T-helper 9 cell (primary cell): ENCODE results near the gene SRPRB.
"Not testable (repeated sequence)": the region's sequence is repeated elsewhere in the genome, so short reads cannot be mapped to it uniquely, and the experiment has no call there.

ENCODE experiments used
- DNase-seq: peaks from one replicate; pipeline ENCODE4 v3.0.0-alpha.2; 2020

The SRPRB gene

DNA sequence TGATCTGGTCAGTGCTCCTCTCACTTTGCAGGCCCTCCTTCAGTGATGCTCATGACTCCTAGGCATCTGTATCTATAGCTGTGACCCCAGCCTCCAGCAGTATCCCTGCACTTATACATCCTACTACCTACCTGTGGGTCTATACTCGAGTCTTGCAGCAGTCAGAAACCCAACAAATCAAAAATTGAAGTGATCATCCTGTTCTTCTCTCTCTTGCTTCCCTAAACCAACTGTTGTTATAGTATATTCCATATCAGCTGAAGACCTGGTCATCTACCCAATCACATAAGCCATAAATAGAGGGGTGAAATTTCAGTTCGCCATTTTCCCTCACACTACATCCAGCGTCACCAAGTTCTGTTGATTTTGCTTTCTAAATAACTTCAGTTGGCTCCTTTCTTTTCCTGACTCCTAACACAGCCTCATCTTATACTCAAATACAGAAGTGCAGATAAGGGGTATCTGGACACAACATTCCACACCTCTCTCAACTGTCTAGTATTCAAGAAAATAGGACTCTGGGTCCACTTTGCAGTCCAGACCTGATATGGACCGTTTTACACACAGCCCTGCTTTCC is 25.9 kb upstream of the SRPRB start:
- no peak for DNase-seq

DNA sequence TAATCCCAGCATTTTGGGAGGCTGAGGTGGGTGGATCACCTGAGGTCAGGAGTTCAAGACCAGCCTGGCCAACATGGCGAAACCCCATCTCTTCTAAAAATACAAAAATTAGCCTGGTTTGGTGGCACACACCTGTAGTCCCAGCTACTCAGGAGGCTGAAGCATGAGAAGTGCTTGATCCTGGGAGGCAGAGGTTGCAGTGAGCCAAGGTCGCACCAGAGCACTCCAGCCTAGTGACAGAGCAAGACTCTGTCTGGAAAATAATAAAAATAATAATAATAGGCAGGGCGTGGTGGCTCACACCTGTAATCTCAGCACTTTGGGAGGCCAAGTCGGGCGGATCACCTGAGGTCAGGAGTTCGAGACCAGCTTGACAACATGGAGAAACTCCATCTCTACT is 24.9 kb upstream of the SRPRB start:
- DNase-seq, result not testable (repeated sequence)

DNA sequence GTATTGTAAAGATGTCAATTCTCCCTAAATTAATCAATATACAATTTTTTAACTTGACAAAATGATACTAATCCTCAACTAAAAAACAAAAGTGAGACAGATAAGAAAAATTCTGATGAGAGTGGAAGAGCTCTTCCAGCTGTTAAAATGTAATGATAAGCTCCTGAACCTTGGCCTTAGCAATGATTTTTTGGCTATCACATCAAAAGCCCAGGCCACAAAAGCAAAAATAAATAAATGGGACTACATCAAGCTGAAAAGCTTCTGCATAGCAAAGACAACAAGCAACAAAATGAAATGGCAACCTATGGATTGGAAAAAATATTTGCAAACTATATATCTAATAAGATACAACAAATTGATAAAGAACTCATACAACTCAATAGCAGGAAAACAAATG is 24.0 kb upstream of the SRPRB start:
- DNase-seq, result no peak

DNA sequence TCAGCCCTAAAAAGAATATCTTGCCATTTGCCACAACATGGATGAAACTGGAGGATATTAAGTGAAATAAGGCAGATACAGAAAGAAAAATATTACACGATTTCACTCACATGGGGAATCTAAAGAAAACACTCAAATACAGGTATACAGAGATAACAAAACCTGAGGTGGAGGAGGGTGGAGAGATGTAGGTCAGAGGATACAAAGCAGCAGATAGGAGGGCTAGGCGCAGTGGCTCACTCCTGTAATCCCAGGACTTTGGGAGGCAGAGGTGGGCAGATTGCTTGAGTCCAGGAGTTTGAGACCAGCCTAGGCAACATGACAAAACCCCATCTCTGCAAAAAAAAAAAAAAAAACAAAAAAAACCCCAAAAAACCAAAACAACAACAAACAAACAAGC is 23.2 kb upstream of the SRPRB start:
- DNase-seq, result no peak

DNA sequence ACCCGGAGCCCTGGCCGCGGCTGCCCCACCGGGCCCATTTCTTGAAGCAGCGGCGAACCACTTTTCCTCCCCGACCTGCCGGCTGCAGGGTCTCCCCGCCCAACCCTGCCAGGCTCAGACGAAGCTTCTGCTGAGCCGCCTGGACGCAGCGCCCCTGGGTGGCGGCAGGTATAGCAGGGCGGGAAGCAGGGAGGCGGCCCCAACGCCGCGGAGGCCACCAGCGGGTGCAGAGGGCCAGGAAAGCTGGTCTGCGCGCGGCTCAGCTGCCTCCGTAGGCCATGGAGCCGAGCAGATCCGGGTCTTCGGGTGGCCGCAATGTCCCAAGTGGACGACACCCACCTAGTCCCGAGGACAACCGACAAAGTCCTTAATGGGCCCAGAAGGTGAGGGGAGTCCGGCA is 21.9 kb upstream of the SRPRB start:
- DNase-seq, result no peak

DNA sequence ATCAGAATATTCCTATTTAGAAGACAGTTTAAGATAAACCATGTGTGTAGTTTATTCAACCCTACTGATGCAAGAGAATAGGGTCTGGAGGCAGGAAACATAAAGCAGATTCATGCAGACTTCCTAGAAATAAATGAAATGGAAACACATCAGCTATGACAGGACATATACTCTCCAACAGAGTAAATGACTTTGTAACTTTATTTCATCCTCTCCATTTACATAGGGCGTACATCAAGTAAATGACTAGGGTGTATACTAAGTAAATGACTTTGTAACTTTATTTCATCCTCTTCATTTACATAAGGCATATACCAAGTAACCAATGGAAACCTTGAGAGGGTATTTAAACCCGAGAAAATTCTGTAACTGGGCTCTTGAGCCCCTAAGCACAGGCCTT is 17.6 kb upstream of the SRPRB start:
- DNase-seq, result no peak

DNA sequence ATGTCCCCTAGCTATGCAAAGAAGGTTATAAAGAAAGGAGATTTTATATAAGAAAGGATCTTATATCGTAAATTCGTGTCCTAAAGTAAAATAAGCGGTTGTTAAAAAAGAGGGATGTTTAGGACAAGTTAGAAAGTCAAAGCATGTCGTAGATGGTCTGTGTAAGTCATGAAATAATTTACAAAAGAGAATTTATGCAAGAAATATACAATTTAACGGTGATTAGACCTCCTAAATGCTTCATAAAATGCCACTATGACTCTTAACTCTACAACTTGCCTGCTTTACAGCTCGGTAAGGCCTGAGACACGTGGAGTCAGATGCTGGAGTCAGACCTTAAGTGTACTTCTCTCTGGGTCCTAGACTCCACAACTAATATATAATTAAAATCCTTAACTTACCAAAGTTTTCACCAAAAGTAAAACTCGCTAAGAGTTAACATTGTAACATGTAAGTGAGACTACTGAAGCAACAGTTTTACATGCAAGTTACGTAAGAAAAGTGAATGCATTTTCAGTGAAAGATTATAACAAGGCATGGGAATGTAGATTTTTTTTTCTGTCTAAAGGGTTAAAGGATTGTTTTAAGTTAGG is 13.3 kb upstream of the SRPRB start:
- no peak for DNase-seq

DNA sequence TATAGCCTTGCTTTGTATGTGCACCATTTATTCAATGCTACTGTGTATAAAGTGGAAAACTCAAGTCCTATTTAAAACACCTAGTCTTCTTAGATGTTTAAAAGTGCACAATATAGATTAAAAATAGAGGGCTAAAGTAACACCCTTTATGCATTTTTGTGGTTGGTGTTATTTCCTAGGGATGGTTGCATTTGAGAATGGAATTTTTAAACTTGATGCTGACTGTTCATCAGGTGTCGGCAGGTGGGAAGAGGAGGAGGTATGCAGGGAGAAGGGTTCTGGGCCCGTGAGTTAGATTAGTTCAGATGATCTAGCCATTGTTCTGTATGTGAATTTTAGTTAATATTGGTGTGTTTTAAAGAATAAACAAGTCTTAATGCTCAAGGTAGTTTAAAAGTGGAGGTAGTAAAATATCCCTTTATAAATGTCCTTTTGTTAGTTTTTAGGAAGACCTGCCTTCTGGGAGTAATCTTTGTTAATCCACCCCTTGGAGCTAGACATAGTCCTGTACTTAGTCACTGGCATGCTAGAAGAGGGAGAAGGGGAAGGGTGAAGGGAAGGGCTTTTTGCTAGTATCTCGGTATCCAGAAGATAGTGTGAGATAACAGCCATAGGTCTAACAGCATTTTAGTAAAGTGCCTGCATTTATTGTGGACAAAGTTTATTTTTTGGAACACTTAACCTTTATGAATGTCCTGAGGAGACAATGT is 8.1 kb upstream of the SRPRB start:
- no peak for DNase-seq

DNA sequence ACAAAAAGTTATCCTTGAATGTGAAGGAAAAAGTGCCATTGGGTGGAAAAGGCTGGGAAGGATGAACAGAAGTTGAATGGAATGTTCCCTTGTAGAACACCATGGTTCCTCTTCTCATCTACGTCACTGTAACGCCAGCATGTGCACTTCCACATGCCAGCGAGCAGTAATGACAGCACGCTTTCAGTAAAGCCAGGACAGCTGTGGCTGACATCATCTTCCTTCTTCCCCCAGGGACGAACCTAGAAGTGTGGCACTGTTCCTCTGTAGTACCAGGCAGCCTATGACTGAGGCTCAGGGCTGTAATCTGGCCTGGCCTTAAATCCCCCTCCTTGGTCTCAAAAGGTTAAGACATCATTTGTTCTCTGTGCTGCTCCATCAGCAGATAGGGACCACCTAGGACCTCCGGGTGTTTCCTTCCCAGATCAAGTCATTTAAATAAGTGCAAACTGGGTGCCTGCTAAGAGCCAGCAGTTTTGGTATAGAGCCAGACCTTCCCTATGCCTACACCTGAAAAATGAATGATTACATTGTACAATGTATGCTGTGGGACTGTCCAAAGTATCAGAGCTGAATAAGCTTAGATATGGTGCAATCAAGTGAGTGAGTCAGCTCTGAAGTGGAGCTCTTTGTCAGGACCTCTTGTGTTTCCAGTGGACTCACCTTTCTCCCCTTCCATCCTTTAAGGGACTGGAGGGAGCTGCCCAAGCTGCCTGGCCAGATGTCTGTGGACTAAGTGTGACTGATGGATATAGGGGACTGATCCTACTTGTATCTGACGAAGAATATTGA is 5.6 kb upstream of the SRPRB start:
- DNase-seq, result no peak

DNA sequence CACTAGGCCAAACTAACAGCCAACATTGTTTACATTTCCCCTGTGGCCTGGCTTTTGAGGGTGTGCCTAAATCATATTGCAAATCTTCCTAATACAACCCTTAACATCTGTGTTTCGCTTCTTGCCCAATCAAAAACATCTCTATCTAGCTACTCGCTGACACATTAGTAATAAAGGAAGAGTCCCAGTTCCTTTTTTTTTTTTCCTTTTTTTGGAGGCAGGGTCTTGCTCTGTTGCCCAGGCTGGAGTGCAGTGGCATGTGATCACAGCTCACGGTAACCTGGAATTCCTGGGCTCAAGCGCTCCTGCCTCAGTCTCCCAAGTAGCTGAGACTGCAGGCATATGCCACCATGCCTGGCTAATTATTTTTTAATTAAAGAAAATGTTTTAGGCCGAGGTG is 2.1 kb upstream of the SRPRB start:
- DNase-seq, result no peak

DNA sequence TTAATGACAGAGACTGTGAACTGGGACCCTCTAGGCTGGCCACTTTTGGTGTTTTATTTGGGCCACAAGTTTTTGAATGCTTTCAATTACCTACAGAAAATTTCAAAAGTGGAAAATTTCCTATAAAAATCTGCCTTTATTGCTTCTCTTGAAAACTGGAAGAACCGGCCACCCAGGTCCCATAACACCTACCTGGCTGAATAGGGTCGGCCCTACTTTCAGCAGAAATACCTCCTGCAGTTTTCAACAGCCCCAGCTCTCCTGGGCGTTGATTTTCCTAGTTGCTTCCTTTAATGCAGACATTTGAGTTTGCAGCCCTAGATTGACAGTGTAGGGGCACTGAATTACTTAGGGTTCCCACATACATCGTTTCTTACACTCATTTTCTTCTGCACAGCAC is 719 bp upstream of the SRPRB start:
- no peak for DNase-seq

DNA sequence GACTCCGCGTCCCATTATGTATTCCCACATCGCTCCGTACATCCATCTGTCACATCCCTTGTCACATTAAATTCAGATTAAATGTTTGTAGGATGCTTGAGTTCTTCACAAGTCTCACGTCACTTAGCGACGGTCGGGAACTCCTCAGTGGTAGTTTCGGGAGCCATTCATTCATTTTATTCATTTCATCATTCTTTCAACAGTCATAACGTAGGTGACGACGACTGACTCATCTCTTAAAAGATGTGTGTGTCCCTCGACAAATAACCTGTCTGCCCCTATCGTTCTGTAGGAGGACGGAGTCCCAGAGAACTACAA is 272 bp upstream of the SRPRB start:
- no peak for DNase-seq

DNA sequence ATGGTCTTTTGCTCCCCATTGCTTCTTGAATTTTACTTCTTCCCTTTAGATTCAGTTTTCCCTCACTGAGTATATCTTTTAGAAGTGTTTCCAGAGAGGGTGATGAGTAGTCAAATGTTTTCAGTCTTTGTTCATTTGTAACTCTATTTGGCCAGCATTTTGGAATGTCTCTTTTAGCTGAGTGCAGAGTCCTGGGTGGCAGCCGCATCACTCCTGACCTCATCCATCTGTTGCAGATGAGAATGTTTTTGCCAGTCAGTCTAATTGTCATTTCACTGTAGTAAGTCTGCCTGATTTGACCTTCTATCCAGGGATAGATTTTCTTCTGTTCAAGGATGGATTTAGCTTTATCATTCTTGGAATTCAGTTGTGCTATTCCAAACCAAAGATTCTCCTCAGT is 7.3 kb downstream of the SRPRB start:
- DNase-seq, result no peak

DNA sequence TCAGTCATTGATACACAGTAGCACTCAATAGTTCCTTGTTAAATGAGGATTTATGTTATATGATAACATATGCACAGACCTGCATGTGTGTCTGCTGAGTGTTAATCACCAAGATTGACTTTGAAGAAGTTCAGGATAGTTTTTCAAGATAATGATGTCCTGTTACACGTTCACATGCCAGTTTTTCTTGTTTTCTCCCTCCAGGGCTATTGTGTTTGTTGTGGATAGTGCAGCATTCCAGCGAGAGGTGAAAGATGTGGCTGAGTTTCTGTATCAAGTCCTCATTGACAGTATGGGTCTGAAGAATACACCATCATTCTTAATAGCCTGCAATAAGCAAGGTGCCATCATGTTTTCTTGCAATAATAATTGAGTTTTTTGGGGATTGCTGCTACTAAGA is 9.8 kb downstream of the SRPRB start:
- DNase-seq, result no peak

DNA sequence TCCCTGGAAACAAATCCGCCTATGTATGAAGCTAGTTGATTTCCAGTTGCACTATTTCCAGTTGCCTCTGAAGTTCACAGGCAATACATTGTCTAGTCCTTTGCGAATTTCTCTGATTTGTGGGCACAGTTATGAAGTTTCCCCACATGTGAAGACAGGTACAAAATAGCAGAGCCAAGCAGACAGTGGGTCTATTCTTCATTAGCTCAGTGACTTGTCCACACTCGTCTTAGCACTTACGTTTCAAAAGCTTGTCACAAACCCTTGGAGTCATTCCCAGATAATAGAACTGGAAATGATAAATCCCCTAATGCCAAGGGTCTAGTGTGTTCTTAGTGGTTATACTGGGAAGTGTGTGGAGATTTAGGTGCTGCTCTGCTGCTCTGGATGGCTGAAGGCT is 14.5 kb downstream of the SRPRB start:
- no peak for DNase-seq

DNA sequence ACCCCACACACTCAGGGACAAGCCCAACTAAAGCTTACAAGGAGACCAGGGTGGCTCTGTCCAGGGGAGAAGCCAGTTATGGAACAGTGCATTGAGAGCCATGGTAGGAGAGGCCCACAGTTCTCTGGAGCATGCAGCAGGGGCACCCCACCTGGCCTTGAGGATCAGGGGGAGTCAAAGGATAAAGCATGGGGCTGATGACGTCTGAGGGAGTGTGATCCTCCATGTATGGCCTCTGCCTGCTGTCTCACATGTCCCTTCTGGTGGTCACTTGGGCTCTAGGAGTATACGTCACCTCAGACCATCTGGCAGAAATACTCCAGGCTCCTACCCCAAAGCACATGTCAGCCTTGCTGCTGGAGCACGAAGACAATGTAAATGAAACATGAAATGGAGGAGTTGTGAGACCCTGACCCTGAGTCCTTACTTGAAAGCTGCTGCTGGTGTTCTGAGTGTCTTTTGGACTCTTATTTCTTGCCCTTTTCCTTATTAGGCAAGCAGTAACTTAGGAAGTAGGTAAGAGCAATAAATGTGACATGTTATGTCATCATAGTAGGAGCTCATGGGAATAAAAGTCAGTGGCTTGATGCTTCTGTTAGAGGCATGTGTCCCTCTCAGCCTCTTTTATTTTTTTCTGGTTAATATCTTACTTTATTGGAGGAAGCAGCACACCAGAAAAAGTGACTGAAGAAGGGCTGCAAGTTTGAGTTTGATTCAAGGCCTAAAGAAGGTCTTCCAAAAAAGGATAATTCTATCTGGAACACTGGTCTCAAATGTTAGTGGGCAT is 15.5 kb downstream of the SRPRB start:
- DNase-seq, result no peak

DNA sequence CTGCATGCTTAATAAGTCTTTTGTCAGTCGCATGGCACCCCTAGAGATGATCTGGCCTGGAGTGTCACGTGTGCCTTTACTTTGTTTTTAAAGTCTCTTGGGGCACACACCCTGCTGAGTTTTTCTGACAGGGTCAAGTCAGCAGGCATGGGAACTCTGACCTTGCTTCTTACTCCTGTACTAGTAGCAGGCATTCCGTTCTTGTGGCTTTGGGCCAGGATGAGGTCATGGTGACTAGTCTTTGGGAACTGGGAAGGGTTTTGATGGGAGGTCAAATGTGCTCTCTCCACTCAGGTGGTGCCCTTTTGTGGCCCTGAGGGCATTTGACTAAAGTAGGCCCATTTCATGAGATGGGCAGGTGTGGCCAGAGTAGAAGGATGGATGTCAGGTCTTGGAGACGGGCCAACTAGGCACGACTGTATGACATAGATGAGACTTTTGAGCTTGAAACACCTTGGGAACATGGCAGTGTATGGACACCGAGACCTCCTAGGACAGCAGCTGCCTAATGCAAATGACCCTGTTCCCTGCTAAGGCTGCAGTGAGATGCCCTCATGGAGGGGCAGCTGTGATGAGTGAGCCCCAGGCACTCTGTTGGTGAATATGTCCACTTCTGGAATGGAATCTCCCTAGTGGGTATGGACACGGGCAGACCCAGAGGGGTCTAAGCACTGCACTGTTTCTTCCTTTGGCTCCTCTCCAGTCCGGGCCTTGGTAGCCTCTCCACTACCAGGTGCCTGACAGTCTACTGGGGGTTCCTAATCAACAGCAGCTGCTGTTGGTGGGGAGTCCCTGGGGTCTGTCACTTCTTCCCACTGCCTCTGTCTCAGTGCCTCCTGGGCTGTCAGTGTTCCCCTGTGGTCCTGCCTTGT is 16.4 kb downstream of the SRPRB start:
- no peak for DNase-seq

DNA sequence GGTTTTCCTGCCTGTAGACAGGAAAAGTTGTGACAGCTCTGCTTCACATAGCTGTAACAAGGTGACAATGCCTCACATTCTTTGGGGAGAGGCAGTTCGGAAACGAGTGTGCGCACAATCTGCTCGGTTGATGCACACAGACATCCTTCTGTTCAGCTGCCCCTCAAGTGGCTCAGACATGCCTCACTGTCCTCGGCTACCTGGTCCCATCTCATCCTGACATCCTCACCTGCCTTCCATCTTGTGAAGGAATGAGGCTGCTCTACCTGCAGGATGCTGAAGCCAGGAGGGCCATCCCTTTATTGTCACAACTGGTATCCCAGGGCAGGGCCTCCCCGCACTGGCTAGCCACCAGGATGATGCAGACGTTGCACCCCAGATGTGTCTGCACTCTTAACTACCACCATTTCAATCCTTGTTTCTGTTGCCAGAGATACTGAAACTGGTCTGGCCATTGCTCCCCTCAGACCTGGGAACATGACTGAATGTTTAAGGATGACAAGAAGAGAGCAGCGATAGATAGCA is 19.4 kb downstream of the SRPRB start:
- no peak for DNase-seq

DNA sequence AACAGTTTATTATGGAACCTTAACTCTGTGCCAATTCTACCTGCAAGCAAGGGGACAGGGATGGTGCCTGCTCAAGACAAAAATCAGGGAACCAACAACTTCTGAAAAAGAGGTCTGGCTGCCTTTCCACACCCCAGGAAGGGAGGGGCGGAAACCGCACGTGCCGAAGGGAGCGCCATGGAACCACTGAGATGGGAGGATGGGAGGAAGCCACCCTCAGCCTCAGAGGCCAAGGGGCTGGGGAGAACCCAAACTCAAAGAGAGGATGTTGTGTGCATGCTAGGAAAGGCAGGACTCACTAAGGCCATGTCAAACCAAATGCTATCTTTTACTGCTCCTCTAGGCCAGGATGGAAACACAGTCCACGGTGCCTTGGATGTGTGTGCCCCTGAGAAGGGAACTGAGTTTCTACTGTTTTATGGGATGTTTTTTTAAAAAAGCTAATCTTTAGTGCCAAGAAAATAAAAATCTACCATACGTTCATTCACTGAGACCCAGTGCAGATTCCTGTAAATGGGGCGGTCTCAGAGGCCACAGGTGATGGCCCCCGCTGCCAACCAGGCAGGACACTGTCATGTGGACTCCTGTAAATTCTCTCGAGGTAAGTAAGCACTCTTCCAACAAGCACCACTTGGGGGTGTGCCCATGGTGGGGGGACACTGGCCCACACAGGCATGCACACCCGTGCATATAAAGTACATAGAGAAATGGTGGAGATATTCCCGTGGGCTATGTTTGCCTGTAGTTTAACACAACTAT is 20.5 kb downstream of the SRPRB start:
- no peak for DNase-seq

DNA sequence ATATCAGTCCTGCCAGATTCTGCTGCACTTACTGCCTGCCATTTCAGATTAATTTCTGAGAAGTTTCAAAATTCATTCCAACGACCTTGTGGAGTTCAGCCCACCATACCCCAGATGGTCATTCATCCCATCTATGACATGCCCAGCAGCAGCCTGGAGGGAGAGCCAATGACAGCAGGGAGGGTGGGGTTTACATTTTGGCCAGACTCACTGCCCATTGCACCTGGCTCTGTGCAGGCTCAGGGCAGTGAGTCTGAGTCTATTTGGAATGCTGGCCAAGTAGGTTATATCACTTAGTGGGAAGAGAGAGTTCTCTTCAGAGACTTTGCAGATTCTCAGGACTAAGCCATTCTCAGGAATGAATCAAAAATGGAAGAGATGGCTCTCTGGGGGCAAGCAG is 21.5 kb downstream of the SRPRB start:
- no peak for DNase-seq

DNA sequence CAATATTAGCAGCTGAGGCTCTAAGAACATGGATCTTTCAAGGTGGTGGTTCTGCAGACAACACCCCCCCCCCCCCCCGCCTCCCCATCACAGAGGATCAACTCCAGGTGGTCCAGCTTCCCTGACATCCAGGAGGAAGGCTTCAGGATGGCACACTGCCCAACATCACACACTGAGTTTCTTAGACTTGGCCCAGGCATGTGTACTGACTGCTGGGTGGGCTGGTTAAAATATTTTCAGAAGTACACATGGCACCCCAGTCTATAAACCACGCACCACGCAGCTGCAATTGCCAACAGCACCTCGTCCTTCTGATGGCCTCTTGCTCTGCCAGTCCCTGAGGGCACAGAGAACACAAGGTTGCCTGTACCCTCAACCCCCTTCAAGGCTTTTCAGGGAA is 22.1 kb downstream of the SRPRB start:
- DNase-seq, result no peak
